Chondrocyte (in vitro differentiated cells): Measurements from ENCODE around the gene CYP1A2. TPM values are rescaled to one million over a fixed set of nuclear protein-coding genes. Genes with fewer than 3 reads are reported as not detected.

Source experiments
- DNase-seq: peaks from one replicate; pipeline ENCODE4 v3.0.0; 2021; ENCODE audit warnings: mixed read lengths, low spot score
- H3K27ac Mint-ChIP-seq: one replicate; pipeline ENCODE4 v1.8.0; 2021; ENCODE audit warnings: mild to moderate bottlenecking, moderate library complexity, mixed read lengths; ENCODE audit not compliant: unreplicated experiment
- H3K27me3 Mint-ChIP-seq: 2 replicates; pipeline ENCODE4 v1.8.0; 2021; ENCODE audit warnings: low read depth, mixed read lengths
- H3K36me3 Mint-ChIP-seq: 2 replicates; pipeline ENCODE4 v1.8.0; 2021; ENCODE audit warnings: low read depth, mixed read lengths
- H3K4me1 Mint-ChIP-seq: 2 replicates; pipeline ENCODE4 v1.8.0; 2021; ENCODE audit warnings: low read depth, mild to moderate bottlenecking, mixed read lengths
- H3K4me3 Mint-ChIP-seq: one replicate; pipeline ENCODE4 v1.8.0; 2021; ENCODE audit warnings: mild to moderate bottlenecking, moderate library complexity, mixed read lengths; ENCODE audit not compliant: unreplicated experiment
- H3K9me3 Mint-ChIP-seq: 2 replicates; pipeline ENCODE4 v1.8.0; 2021; ENCODE audit warnings: low read depth, mixed read lengths
- total RNA-seq: library from RNA; stranded (reverse); gene quantifications from 3 replicates; pipeline ENCODE4 v1.2.1, GENCODE V29; 2021
- TF ChIP-seq, protein P1 (sequence below): fragments of 200-600 bp; sonication (generic); IDR thresholded peaks from 2 replicates; pipeline ENCODE4 v1.5.0; 2021; ENCODE audit warnings: antibody characterized with exemption, mild to moderate bottlenecking, moderate library complexity

Gene CYP1A2
- total RNA-seq, 1 donor from 2014 or later, result not detected

DNA sequence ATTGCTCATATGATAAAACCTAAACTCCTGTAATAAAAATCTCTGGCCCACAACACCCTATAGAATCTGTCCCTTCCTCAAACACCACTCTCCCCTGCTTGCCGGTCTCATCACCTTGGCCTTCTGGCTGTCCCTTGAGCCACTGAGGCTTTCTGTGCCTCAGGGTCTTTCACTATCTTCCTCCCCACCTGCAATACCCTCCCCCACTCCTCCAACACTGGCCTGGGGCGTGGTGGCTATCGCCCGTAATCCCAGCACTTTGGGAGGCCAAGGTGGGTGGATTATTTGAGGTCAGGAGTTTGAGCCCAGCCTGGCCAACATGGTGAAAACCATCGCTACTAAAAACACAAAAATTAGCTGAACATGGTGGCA lies 29.9 kb downstream of the CYP1A2 start:
- no peak overlapping the region for H3K27ac Mint-ChIP-seq
- no peaks in the 10 kb centered on the region for H3K36me3 Mint-ChIP-seq
- H3K27me3 Mint-ChIP-seq, result no peaks in the 10 kb centered on the region
- no peak overlapping the region for H3K4me3 Mint-ChIP-seq
- DNase-seq, result no peak
- no peaks in the 10 kb centered on the region for H3K9me3 Mint-ChIP-seq
- TF ChIP-seq, protein P1, sequence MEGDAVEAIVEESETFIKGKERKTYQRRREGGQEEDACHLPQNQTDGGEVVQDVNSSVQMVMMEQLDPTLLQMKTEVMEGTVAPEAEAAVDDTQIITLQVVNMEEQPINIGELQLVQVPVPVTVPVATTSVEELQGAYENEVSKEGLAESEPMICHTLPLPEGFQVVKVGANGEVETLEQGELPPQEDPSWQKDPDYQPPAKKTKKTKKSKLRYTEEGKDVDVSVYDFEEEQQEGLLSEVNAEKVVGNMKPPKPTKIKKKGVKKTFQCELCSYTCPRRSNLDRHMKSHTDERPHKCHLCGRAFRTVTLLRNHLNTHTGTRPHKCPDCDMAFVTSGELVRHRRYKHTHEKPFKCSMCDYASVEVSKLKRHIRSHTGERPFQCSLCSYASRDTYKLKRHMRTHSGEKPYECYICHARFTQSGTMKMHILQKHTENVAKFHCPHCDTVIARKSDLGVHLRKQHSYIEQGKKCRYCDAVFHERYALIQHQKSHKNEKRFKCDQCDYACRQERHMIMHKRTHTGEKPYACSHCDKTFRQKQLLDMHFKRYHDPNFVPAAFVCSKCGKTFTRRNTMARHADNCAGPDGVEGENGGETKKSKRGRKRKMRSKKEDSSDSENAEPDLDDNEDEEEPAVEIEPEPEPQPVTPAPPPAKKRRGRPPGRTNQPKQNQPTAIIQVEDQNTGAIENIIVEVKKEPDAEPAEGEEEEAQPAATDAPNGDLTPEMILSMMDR, result no peak
- H3K4me1 Mint-ChIP-seq, result peaks cover 39% of the 10 kb centered on the region

DNA sequence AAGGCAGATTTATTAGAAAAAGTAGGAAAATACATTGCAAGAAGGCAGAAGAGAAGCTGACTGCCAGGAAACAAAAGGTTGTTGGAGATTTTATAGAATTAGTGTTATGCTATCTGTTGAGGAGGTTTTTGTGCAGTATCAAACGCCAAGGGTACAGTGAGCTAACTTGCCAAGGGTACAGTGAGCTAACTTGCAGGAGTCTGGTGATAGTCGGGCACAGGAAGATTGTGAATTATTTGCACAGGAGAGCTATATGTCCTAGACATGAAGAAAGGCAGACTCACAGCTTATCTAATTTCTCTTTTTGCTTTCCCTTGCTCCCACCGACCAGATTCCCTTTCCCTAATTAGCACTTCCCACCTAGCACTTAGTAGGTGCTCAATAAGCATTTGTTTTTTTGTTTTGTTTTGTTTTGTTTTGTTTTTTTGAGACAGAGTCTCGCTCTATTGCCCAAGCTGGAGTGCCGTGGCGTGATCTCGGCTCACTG lies 30.6 kb downstream of the CYP1A2 start:
- no peaks in the 10 kb centered on the region for H3K36me3 Mint-ChIP-seq
- H3K27ac Mint-ChIP-seq, result no peak overlapping the region
- H3K4me3 Mint-ChIP-seq, result no peak overlapping the region
- no peaks in the 10 kb centered on the region for H3K27me3 Mint-ChIP-seq
- H3K4me1 Mint-ChIP-seq, result peaks cover 45% of the 10 kb centered on the region
- TF ChIP-seq, protein P1, result no peak
- H3K9me3 Mint-ChIP-seq, result no peaks in the 10 kb centered on the region
- DNase-seq, result no peak

DNA sequence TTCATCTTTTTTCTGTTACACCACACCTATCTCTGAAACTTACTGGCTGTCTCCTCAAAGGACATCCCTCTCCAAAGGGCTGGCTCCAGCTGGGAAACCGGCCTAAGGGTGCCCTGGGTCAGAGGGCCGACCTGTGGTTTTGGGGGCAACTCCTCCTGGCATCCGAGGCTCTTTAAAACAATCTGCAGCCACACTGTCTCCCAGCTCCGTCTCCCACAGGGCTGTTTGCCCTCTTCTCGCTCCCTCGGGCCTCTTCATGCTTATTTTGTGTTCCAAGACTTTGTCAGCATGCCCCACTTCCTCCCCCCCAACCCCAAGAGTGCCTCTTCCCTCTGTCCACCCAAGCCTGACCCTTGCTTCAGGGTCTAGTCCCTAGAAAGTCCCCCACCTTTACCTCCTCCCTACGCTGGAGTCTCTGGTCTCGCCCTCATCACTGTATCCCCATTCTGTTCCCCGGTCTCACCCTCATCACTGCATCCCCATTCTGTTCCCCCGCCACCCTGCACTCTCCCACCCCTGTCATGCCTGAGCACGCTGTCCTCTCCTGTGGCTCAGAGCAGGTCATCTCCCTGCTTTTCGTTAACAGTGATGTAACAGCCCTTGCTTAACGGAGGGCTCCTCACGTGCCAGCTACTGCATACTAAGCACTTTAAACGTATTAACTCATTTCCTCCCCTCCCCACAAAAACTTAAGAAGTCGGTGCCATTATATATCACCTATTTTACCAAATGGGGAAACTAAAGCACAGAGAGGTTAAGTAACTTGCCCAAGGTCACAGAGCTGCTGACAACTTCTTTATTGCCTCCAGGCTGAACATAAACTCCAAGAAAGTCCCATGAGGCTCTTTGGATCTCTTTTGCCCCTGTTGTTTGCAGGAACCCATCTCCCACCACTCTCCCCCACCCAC lies 32.1 kb downstream of the CYP1A2 start:
- Mint-ChIP-seq H3K9me3 (no peaks in the 10 kb centered on the region), H3K36me3 (peaks cover 1% of the 10 kb centered on the region), H3K4me1 (peaks cover 53% of the 10 kb centered on the region), H3K27me3 (no peaks in the 10 kb centered on the region), H3K4me3 (peak overlapping the region; percentile 76), H3K27ac (no peak overlapping the region)
- TF ChIP-seq, protein P1, result no peak
- no peak for DNase-seq

DNA sequence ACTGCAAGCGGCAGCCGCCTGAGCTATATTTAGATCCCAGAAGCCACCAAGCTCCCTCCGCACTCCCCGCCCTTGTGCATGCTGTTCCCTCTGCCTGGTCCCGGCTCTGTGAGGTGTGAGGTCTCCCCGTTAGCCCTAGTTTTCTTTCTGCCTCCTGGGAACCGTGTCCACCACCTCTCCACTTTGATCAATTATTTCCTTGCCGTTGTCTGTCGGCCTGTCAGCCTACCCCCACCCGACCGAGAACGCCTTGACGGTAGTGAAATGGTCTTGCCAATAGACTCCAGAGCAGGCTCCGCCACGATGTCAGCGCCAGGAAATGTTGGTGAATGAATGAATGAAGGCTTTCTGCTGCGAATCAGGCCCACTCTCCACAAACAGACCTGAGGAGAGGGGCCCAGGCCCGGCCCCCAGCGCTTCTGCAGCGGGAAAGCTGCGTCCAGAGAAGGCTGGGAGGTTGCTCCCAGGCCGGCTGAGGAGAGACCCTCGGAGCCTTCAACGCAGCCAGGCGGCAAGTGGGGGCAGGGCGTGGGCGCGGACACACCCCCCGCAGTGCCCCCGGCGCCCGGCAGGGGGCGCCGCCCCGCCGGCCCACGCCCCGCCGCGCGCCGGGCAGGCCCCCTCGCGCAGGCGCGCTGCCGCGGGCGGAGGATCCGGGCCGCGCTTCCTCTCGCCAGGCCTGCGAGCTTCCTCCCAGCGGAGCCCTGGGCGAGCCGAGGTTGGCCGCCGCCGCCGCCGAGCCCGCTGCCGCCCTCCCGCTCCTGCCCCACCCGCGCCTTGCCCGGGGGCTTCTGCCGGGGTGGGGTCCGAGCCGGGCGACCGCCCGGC lies 33.0 kb downstream of the CYP1A2 start, which contains the start of gene CSK:
TSS of gene CSK (plus strand) at position 650 of the 828 bp plus-strand sequence. CDS start 16,218 bp downstream, outside the sequence.
- TF ChIP-seq, protein P1, result peak; percentile 77
- H3K4me3 Mint-ChIP-seq, result peak within 1 kb of the TSS; percentile 87
- no peak for DNase-seq

More for the DNA sequence above, 33.0 kb downstream of the CYP1A2 start, which contains the start of gene CSK:
- H3K9me3 Mint-ChIP-seq, result no peaks in the 10 kb centered on the region
- peak within 1 kb of the TSS; percentile 70 for H3K27ac Mint-ChIP-seq
- H3K4me1 Mint-ChIP-seq, result peaks cover 55% of the 10 kb centered on the region
- peaks cover 1% of the 10 kb centered on the region for H3K36me3 Mint-ChIP-seq
- no peaks in the 10 kb centered on the region for H3K27me3 Mint-ChIP-seq
